Adrenal gland (tissue), 12 donors: ENCODE measurements around the gene FAM167B. TPM values are rescaled to one million over a fixed set of nuclear protein-coding genes. Genes with fewer than 3 reads are reported as not detected.

Experiments used
- DNase-seq, 7 donors: peaks; one replicate each; pipeline ENCODE4 v3.0.0-alpha.2; 2019 to 2020
- H3K27ac ChIP-seq, 5 donors: fragments of 200-600 bp; sonication (generic) in 4 of 5; 1 replicate in 3 of 5; 2 replicates in 2 of 5; pipeline versions ENCODE4 v1.5.1 to v1.8.0; 2016 to 2020; ENCODE audit warnings: mild to moderate bottlenecking in 1 of 5
- H3K27me3 ChIP-seq: fragments of 200-600 bp; 2 replicates; pipeline ENCODE4 v1.8.0; 2021
- H3K36me3 ChIP-seq, 2 donors: fragments of 200-600 bp; replicated peaks in 1 of 2; 1 replicate in 1 of 2; 2 replicates in 1 of 2; pipeline versions ENCODE4 v1.5.1 to v1.8.0; 2018 to 2022
- H3K4me1 ChIP-seq, 2 donors: fragments of 200-600 bp; replicated peaks in 1 of 2; 1 replicate in 1 of 2; 2 replicates in 1 of 2; pipeline versions ENCODE4 v1.5.1 to v1.8.0; 2018 to 2021
- H3K4me3 ChIP-seq, 4 donors: fragments of 200-600 bp; sonication (generic) in 3 of 4; one replicate each; pipeline ENCODE4 v1.5.1; 2016 to 2018
- H3K9me3 ChIP-seq, 3 donors: fragments of 200-600 bp; sonication (generic) in 1 of 3; replicated peaks in 1 of 3; 1 replicate in 2 of 3; 2 replicates in 1 of 3; pipeline versions ENCODE4 v1.5.1 to v1.8.0; 2016 to 2021
- POLR2A ChIP-seq, 2 donors: fragments of 450-650 bp; IDR thresholded peaks; one replicate each; pipeline ENCODE4 v1.6.1; 2017; ENCODE audit warnings: antibody characterized with exemption in 2 of 2, mild to moderate bottlenecking in 2 of 2, moderate library complexity in 1 of 2
- WGBS, 4 donors: extraction: QIAGEN DNeasy Blood & Tissue Kit in 2 of 4; methylation state at CpG; one replicate each; pipeline versions ENCODE4 v1.1.5 to v1.1.7; 2013 to 2017; 5-methylcytosine and 5-hydroxymethylcytosine counted together
- intact Hi-C, 2 donors: fragments of 100-400 bp; cut with DNase I; formaldehyde crosslinking; loops; one replicate each; pipeline versions ENCODE4 v1.14.1 to v1.15.0; 2022 to 2023
- polyA plus RNA-seq, 3 donors: library from polyadenylated mRNA; stranded (reverse); fragments of 200-250 nt in 2 of 3; fragments of 350-450 nt in 1 of 3; fragmentation: Illumina TruSeq in 1 of 3; extraction: RNeasy Lipid Tissue Mini Kit (QIAGEN cat#74804) in 1 of 3; gene quantifications; one replicate each; pipeline ENCODE4 v1.2.3, GENCODE V29; 2013 to 2014
- total RNA-seq, 9 donors: library from RNA; depleted of rRNA in 4 of 9; stranded (reverse); fragments of >200 nt in 4 of 9; fragments of 120-200 nt in 1 of 9; fragmentation: NEBNext Ultra II Directional in 1 of 9; extraction: Animal tissue kit (Norgen Biotek cat#: 25700) in 1 of 9; gene quantifications; one replicate each; pipeline versions ENCODE4 v1.1.0 to v1.2.4, GENCODE V29; 2013 to 2023
- TF ChIP-seq, protein P1 (sequence below), 6 experiments: fragments of 450-650 bp in 4 of 6; fragments of 200-600 bp in 2 of 6; sonication (generic) in 1 of 6; IDR thresholded peaks; 1 replicate in 5 of 6; 2 replicates in 1 of 6; pipeline versions ENCODE4 v1.5.1 to v1.8.0; 2016 to 2021; ENCODE audit warnings: antibody characterized with exemption in 6 of 6, mild to moderate bottlenecking in 2 of 6, moderate library complexity in 1 of 6
- donor health status: healthy with polysubstance abuse.
- donor health status: Bipolar disorder and iron deficiency.
- donor health status: DM: yes; HTN: yes; CAD: no.
- donor health status: DM: no; HTN: no; CAD: no.
- donor health status: DM: no; HTN: no; CAD: no.
- donor health status: DM: yes; HTN: yes; CAD: no.

Gene FAM167B
- total and polyA plus RNA-seq, 12 donors = 3.2 to 58.2 (median 26.3) TPM

DNA sequence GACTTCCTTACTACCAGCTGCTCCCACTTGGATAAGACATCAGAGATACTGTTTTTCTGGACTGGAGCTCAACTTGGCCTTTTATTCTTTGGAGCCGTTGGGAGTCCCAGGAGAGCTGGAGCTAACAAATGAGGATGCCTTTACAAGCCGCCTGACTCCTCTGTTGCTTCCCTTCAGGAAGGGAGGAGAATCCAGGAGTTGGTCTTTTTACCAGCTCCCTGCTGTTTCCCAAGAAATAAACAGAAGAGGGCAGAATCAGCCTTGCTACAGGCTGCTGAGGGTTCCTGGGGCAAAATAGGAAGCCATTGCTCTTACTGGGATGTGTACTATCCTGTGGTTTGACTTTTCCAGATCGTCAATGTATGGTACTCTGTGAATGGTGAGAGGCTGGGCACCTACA is 23.3 kb upstream of the FAM167B start:
- Histone ChIP-seq H3K4me1 (peaks cover 21 to 31% of the 10 kb centered on the region in 2 donors), H3K9me3 (no peaks in the 10 kb centered on the region), H3K27ac (peak overlapping the region in 3 of 5 donors; percentile 57 to 90 (median 87)), H3K4me3 (no peak overlapping the region), H3K27me3 (no peaks in the 10 kb centered on the region), H3K36me3 (peaks cover 0 to 62% of the 10 kb centered on the region in 2 donors)
- DNase-seq = no peak
- TF ChIP-seq POLR2A (IDR thresholded peaks at IDR 0.05) = no peak
- TF ChIP-seq, protein P1, sequence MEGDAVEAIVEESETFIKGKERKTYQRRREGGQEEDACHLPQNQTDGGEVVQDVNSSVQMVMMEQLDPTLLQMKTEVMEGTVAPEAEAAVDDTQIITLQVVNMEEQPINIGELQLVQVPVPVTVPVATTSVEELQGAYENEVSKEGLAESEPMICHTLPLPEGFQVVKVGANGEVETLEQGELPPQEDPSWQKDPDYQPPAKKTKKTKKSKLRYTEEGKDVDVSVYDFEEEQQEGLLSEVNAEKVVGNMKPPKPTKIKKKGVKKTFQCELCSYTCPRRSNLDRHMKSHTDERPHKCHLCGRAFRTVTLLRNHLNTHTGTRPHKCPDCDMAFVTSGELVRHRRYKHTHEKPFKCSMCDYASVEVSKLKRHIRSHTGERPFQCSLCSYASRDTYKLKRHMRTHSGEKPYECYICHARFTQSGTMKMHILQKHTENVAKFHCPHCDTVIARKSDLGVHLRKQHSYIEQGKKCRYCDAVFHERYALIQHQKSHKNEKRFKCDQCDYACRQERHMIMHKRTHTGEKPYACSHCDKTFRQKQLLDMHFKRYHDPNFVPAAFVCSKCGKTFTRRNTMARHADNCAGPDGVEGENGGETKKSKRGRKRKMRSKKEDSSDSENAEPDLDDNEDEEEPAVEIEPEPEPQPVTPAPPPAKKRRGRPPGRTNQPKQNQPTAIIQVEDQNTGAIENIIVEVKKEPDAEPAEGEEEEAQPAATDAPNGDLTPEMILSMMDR (IDR thresholded peaks at IDR 0.05) = no peak
- intact Hi-C loops = no loop called here
- 48 to 76% (median 70%) methylated on average over 3 of the region's 3 CpGs for WGBS, 4 donors

DNA sequence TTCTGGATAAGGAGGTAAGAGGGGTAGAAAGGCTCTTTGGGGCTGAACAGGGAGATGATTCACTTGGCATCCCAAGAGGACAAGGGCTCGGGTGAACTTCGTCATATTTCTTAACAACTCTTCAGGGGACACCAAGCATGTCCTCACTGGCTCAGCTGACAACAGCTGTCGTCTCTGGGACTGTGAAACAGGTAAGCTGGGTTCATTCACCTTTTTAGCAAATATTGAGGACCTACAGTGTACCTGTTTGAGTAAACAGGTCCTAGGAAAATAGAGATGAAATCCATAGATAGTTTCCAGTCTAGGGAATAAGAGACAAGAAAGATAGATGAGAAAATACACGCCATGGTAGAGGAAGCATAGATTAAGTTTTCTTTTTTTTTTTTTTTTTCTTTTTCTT is 22.7 kb upstream of the FAM167B start:
- intact Hi-C loops = no loop called here
- H3K9me3 ChIP-seq = no peaks in the 10 kb centered on the region

DNA sequence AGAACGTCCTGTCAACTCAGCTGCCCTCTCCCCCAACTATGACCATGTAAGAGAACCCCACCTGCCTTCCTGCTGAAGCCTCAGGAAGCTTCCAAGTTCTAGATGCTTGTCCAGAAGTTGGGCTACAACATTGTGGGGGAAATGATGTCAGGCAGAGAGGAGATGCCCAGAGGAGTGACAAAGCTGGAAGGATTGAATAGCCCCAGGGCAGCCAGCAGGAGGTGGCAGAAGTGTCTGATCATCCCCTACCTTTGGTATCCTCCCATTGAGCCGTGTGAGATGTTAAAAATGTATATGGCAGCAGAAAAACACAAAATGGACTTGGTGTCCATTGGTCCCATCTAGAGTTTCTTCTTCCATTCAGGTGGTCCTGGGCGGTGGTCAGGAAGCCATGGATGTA is 18.3 kb upstream of the FAM167B start:
- Histone ChIP-seq H3K27me3 (no peaks in the 10 kb centered on the region), H3K9me3 (no peaks in the 10 kb centered on the region), H3K4me3 (no peak overlapping the region), H3K27ac (peak overlapping the region in 1 of 5 donors; percentile 10), H3K36me3 (peaks cover 0 to 87% of the 10 kb centered on the region in 2 donors), H3K4me1 (peaks cover 3 to 9% of the 10 kb centered on the region in 2 donors)
- TF ChIP-seq, protein P1 (IDR thresholded peaks at IDR 0.05) = no peak
- TF ChIP-seq POLR2A (IDR thresholded peaks at IDR 0.05) = no peak
- WGBS, 4 donors = 68 to 73% (median 70%) methylated on average over 3 of the region's 3 CpGs
- intact Hi-C loops = no loop called here
- DNase-seq = no peak

More for the DNA sequence above, 22.7 kb upstream of the FAM167B start:
- peaks cover 0 to 66% of the 10 kb centered on the region in 2 donors for H3K36me3 ChIP-seq
- H3K4me1 ChIP-seq = peaks cover 21 to 31% of the 10 kb centered on the region in 2 donors
- no peak for DNase-seq
- TF ChIP-seq POLR2A (IDR thresholded peaks at IDR 0.05) = no peak
- TF ChIP-seq, protein P1 (IDR thresholded peaks at IDR 0.05) = no peak
- H3K4me3 ChIP-seq = no peak overlapping the region
- 67 to 91% (median 77%) methylated on average over 4 of the region's 4 CpGs for WGBS, 4 donors
- no peaks in the 10 kb centered on the region for H3K27me3 ChIP-seq
- no peak overlapping the region for H3K27ac ChIP-seq

DNA sequence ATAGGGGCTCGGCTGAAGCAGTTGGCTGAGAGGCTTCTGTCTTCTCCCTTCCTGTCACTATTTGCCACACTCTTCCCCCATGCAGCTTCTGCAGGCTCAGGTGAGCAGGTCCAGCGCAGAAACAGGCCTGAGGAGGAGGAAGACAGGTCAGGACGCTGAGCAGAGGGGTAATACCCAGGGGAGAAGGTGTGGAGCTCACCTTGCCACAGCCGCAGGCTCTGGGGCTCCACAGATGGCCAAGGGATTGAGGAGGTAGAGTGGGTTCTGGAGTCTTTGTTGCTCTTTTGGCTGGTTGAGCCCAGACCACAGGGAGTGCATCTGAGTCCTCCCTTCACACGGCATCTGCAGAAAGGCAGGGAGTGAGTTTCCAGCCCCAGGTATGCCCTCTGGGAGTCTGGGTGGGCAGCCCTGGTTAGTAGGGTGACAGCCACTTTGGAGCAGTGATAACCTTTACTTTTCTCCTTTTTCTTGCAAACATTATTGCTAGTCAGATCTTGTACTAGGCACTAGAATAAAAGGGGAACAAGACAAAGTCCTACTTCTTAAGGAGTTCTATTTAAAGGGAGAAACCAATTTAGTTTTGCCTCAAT is 15.1 kb upstream of the FAM167B start:
- no peak for DNase-seq
- Histone ChIP-seq H3K9me3 (no peaks in the 10 kb centered on the region), H3K27me3 (no peaks in the 10 kb centered on the region), H3K27ac (no peak overlapping the region), H3K36me3 (peaks cover 0 to 62% of the 10 kb centered on the region in 2 donors), H3K4me1 (peaks cover 19 to 26% of the 10 kb centered on the region in 2 donors), H3K4me3 (no peak overlapping the region)
- intact Hi-C loops = no loop called here
- 86 to 92% (median 90%) methylated on average over 5 of the region's 5 CpGs for WGBS, 4 donors
- TF ChIP-seq, protein P1 (IDR thresholded peaks at IDR 0.05) = no peak
- no peak for TF ChIP-seq POLR2A (IDR thresholded peaks at IDR 0.05)
